ENCODE results near the gene MED4.

DNA sequence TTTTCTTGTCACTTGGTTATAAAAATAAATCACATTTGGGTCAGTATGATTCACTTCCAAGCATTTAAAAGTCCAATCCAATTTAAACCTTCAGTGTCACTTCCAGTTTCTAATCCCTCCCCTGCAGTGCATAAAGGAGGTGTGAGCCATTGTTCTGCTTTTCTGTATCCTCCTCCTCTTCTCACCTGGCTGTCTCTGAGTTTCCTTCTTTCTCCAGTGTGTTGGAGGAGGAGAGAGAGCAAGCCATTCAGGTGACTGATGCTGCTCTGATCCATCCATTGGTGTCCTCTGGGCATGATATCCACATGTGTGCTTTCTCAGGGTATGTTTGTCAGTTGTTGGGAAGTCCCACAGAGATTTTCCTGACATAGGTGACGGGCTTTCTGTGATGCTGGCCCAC, 56.1 kb downstream of the MED4 start:
- TF ChIP-seq POLR2A (IDR thresholded peaks at IDR 0.05) = no peak
- TF ChIP-seq, protein P1, sequence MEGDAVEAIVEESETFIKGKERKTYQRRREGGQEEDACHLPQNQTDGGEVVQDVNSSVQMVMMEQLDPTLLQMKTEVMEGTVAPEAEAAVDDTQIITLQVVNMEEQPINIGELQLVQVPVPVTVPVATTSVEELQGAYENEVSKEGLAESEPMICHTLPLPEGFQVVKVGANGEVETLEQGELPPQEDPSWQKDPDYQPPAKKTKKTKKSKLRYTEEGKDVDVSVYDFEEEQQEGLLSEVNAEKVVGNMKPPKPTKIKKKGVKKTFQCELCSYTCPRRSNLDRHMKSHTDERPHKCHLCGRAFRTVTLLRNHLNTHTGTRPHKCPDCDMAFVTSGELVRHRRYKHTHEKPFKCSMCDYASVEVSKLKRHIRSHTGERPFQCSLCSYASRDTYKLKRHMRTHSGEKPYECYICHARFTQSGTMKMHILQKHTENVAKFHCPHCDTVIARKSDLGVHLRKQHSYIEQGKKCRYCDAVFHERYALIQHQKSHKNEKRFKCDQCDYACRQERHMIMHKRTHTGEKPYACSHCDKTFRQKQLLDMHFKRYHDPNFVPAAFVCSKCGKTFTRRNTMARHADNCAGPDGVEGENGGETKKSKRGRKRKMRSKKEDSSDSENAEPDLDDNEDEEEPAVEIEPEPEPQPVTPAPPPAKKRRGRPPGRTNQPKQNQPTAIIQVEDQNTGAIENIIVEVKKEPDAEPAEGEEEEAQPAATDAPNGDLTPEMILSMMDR (IDR thresholded peaks at IDR 0.05) = no peak
